GM23338 (cell line): ENCODE data around the gene PARP2. TPM values are rescaled to one million over a fixed set of nuclear protein-coding genes. Genes with fewer than 3 reads are reported as not detected.

Experiments used
- ATAC-seq: fragments of 200-7000 bp; cut with Tn5 transposase; 3 replicates; pipeline ENCODE4 v1.9.1; 2020
- DNase-seq: peaks from one replicate; pipeline ENCODE4 v3.0.0-alpha.2; 2015; ENCODE audit warnings: low spot score
- H2AFZ ChIP-seq: fragments of 200-600 bp; sonication (generic); 2 replicates; pipeline ENCODE4 v1.8.0; 2016; ENCODE audit warnings: antibody characterized with exemption, mild to moderate bottlenecking, moderate library complexity
- H3F3A ChIP-seq: fragments of 200-600 bp; sonication (generic); replicated peaks from 2 replicates; pipeline ENCODE4 v1.8.0; 2017; ENCODE audit warnings: antibody characterized with exemption, mixed run types, low read depth
- H3K27ac ChIP-seq: fragments of 200-600 bp; sonication (generic); 2 replicates; pipeline ENCODE4 v1.6.1; 2016; ENCODE audit warnings: low read depth
- H3K27me3 ChIP-seq: fragments of 200-600 bp; sonication (generic); 2 replicates; pipeline ENCODE4 v1.8.0; 2016; ENCODE audit warnings: mild to moderate bottlenecking, mixed run types, moderate library complexity; ENCODE audit not compliant: insufficient read depth
- H3K36me3 ChIP-seq: fragments of 200-600 bp; sonication (generic); 2 replicates; pipeline ENCODE4 v1.8.0; 2016; ENCODE audit warnings: mild to moderate bottlenecking; ENCODE audit not compliant: insufficient read depth
- H3K4me1 ChIP-seq: fragments of 200-600 bp; sonication (generic); 2 replicates; pipeline ENCODE4 v1.8.0; 2016; ENCODE audit warnings: mild to moderate bottlenecking, moderate library complexity; ENCODE audit not compliant: insufficient read depth
- H3K4me2 ChIP-seq: fragments of 200-600 bp; sonication (generic); 2 replicates; pipeline ENCODE4 v1.7.1; 2017; ENCODE audit warnings: mixed run types
- H3K4me3 ChIP-seq: fragments of 200-600 bp; sonication (generic); 2 replicates; pipeline ENCODE4 v1.6.1; 2016; ENCODE audit warnings: mixed run types
- H3K79me2 ChIP-seq: fragments of 200-600 bp; sonication (generic); replicated peaks from 2 replicates; pipeline ENCODE4 v1.8.0; 2017; ENCODE audit warnings: mild to moderate bottlenecking; ENCODE audit not compliant: insufficient read depth
- H3K9me2 ChIP-seq: fragments of 200-600 bp; sonication (generic); 2 replicates; pipeline ENCODE4 v1.8.0; 2017; ENCODE audit not compliant: insufficient read depth
- H4K20me1 ChIP-seq: fragments of 200-600 bp; sonication (generic); replicated peaks from 2 replicates; pipeline ENCODE4 v1.8.0; 2017; ENCODE audit warnings: mild to moderate bottlenecking; ENCODE audit not compliant: insufficient read depth
- H3K27ac Mint-ChIP-seq: 2 replicates; pipeline ENCODE4 v1.8.0; 2020; ENCODE audit warnings: inconsistent platforms, mild to moderate bottlenecking, moderate library complexity, mixed read lengths
- H3K27me3 Mint-ChIP-seq: 3 replicates; pipeline ENCODE4 v1.8.0; 2022; ENCODE audit warnings: low read depth, mild to moderate bottlenecking, moderate library complexity, mixed read lengths, inconsistent platforms; ENCODE audit not compliant: insufficient read depth, poor library complexity
- H3K36me3 Mint-ChIP-seq: 3 replicates; pipeline ENCODE4 v1.8.0; 2021; ENCODE audit warnings: low read depth, mild to moderate bottlenecking, inconsistent platforms, moderate library complexity, mixed read lengths
- H3K4me1 Mint-ChIP-seq: 3 replicates; pipeline ENCODE4 v1.8.0; 2020; ENCODE audit warnings: mild to moderate bottlenecking, inconsistent platforms, mixed read lengths
- H3K4me3 Mint-ChIP-seq: 3 replicates; pipeline ENCODE4 v1.8.0; 2021; ENCODE audit warnings: moderate library complexity, mild to moderate bottlenecking, inconsistent platforms, mixed read lengths
- H3K9me3 Mint-ChIP-seq: 3 replicates; pipeline ENCODE4 v1.8.0; 2020; ENCODE audit warnings: moderate library complexity, mild to moderate bottlenecking, inconsistent platforms, mixed read lengths
- EZH2 ChIP-seq: fragments of 200-600 bp; sonication (generic); IDR thresholded peaks from one replicate; pipeline ENCODE4 v1.8.0; 2017; ENCODE audit warnings: antibody characterized with exemption, mild to moderate bottlenecking, low read depth; ENCODE audit not compliant: unreplicated experiment
- EZH2phosphoT487 ChIP-seq: fragments of 200-600 bp; sonication (generic); IDR thresholded peaks from one replicate; pipeline ENCODE4 v1.8.1; 2018; ENCODE audit warnings: antibody characterized with exemption; ENCODE audit not compliant: unreplicated experiment
- JUNB ChIP-seq: IDR thresholded peaks from one replicate; pipeline ENCODE4 v1.6.1; 2016; ENCODE audit warnings: antibody characterized with exemption; ENCODE audit not compliant: unreplicated experiment
- POLR2AphosphoS5 ChIP-seq: IDR thresholded peaks from 2 replicates; pipeline ENCODE4 v1.6.1; 2016; ENCODE audit warnings: antibody characterized with exemption, low read depth
- ZNF331 ChIP-seq: fragments of 250-450 bp; sonication (Bioruptor Pico); IDR thresholded peaks from 2 replicates; pipeline ENCODE4 v1.5.0; 2020; ENCODE audit warnings: low read depth, mild to moderate bottlenecking, moderate library complexity
- polyA plus RNA-seq: library from polyadenylated mRNA; unstranded; fragments of >200 nt; fragmentation: Nextera tagmentation; extraction: Ambion mirVana; gene quantifications from 2 replicates; pipeline ENCODE4 v1.2.1, GENCODE V29; 2016
- total RNA-seq: library from RNA; depleted of rRNA; stranded (reverse); fragments of >200 nt; shearing (Covaris generic); gene quantifications from 2 replicates; pipeline ENCODE4 v1.2.3, GENCODE V29; 2014
- TF ChIP-seq, protein P1 (sequence below): IDR thresholded peaks from 2 replicates; pipeline ENCODE4 v1.6.1; 2016; ENCODE audit warnings: antibody characterized with exemption
- TF ChIP-seq, protein P2 (sequence below): fragments of 250-450 bp; sonication (Bioruptor Pico); IDR thresholded peaks from 2 replicates; pipeline ENCODE4 v1.5.0; 2020; ENCODE audit warnings: mild to moderate bottlenecking, moderate library complexity
- TF ChIP-seq, protein P3 (sequence below), 2 experiments: fragments of 200-600 bp in 1 of 2; sonication (generic) in 1 of 2; conservative IDR thresholded peaks; 2 replicates each; pipeline versions ENCODE4 v1.5.1 to v1.6.1; 2016 to 2017; ENCODE audit warnings: antibody characterized with exemption in 2 of 2, low read depth in 2 of 2, mild to moderate bottlenecking in 2 of 2, moderate library complexity in 1 of 2

PARP2 gene
- total and polyA plus RNA-seq, 2 experiments from 2014 or later, result 27.8 to 42.7 TPM

DNA sequence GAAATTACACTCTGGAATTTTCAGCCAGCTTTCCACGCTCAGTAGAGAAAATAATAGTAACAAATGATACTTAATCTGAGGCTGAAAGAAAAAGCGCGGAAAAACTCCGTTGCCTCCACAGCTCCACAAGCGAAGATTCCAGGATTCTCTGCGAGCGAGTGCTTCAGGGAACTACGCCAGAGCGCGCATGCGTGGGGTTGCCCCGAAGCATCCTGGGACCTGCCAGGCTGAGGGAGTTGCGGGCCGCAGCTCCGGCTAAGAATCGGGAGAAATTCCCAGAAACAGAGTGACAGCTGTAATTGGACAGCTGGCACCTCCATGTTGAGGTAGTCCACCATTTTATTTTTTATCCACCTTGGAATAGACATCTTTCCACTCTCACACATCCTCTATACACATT, 25.7 kb upstream of the PARP2 start:
- Histone ChIP-seq H2AFZ (no peak overlapping the region), H4K20me1 (peaks cover 66% of the 10 kb centered on the region), H3F3A (peaks cover 33% of the 10 kb centered on the region), H3K4me1 (no peaks in the 10 kb centered on the region), H3K79me2 (peaks cover 85% of the 10 kb centered on the region), H3K4me2 (no peak overlapping the region), H3K27me3 (no peaks in the 10 kb centered on the region), H3K27ac (peak overlapping the region; percentile 42), H3K4me3 (no peak overlapping the region), H3K9me2 (no peaks in the 10 kb centered on the region), H3K36me3 (peaks cover 83% of the 10 kb centered on the region)
- Mint-ChIP-seq H3K27ac (no peak overlapping the region), H3K4me1 (no peaks in the 10 kb centered on the region), H3K9me3 (no peaks in the 10 kb centered on the region; the same call in 2 of the 3 replicates), H3K36me3 (peaks cover 96% of the 10 kb centered on the region), H3K27me3 (peaks cover 11% of the 10 kb centered on the region), H3K4me3 (no peak overlapping the region)
- no peak for DNase-seq
- ATAC-seq, result no peak
- TF ChIP-seq ZNF331, result no peak
- no peak for TF ChIP-seq EZH2
- TF ChIP-seq EZH2phosphoT487, result no peak
- TF ChIP-seq, protein P1, sequence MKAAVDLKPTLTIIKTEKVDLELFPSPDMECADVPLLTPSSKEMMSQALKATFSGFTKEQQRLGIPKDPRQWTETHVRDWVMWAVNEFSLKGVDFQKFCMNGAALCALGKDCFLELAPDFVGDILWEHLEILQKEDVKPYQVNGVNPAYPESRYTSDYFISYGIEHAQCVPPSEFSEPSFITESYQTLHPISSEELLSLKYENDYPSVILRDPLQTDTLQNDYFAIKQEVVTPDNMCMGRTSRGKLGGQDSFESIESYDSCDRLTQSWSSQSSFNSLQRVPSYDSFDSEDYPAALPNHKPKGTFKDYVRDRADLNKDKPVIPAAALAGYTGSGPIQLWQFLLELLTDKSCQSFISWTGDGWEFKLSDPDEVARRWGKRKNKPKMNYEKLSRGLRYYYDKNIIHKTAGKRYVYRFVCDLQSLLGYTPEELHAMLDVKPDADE, result no peak
- TF ChIP-seq JUNB, result no peak

DNA sequence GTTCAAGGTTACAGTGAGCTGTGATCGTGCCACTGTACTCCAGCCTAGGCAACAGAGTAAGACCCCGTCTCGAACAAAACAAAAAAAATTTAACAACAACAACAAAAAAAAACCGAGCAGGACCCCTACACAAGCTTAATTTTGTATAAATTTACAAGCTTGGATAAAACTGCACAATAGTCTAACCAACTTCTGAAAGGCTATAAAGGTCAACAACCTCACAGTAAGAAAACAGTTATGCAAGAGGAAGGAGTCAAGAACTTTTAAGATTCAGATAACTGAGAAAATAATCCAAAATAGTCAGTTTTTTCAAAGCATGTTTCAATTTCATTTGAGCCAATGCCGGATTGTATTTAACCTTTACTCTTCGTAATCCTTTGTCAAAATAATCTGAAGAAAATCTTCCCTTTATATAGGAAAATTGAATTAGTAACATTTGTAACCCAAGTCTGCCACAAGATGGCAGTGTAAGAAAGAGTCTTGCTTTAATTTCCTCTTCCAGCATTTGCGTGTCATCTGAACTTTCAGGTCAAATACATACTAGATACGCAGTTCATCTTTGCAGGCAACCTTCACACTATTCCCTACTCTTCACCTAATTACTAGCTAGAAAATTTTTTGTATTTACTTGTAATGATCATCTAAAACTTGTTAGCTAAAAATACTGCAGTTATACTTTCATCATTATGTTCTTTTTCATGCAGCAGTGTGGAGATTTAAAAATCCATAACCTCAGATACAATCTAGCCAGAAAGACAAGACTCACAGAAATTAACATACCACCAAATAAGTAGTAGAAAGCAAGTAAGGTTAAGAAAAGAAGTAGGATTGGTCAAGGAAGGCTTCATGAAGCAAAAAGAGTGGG, 16.2 kb upstream of the PARP2 start:
- H3K9me2 ChIP-seq, result no peaks in the 10 kb centered on the region
- peak overlapping the region; percentile 12; the same call in 1 of the 2 replicates for H3K27ac ChIP-seq
- DNase-seq (peak; percentile 77), ATAC-seq (no peak)
- H3K36me3 Mint-ChIP-seq, result peaks cover 90% of the 10 kb centered on the region
- H3K4me3 ChIP-seq, result no peak overlapping the region
- peak overlapping the region; percentile 3; the same call in 1 of the 3 replicates for H3K4me3 Mint-ChIP-seq
- no peaks in the 10 kb centered on the region for H3K27me3 ChIP-seq
- H3K27ac Mint-ChIP-seq, result peak overlapping the region; percentile 14
- TF ChIP-seq, protein P2, sequence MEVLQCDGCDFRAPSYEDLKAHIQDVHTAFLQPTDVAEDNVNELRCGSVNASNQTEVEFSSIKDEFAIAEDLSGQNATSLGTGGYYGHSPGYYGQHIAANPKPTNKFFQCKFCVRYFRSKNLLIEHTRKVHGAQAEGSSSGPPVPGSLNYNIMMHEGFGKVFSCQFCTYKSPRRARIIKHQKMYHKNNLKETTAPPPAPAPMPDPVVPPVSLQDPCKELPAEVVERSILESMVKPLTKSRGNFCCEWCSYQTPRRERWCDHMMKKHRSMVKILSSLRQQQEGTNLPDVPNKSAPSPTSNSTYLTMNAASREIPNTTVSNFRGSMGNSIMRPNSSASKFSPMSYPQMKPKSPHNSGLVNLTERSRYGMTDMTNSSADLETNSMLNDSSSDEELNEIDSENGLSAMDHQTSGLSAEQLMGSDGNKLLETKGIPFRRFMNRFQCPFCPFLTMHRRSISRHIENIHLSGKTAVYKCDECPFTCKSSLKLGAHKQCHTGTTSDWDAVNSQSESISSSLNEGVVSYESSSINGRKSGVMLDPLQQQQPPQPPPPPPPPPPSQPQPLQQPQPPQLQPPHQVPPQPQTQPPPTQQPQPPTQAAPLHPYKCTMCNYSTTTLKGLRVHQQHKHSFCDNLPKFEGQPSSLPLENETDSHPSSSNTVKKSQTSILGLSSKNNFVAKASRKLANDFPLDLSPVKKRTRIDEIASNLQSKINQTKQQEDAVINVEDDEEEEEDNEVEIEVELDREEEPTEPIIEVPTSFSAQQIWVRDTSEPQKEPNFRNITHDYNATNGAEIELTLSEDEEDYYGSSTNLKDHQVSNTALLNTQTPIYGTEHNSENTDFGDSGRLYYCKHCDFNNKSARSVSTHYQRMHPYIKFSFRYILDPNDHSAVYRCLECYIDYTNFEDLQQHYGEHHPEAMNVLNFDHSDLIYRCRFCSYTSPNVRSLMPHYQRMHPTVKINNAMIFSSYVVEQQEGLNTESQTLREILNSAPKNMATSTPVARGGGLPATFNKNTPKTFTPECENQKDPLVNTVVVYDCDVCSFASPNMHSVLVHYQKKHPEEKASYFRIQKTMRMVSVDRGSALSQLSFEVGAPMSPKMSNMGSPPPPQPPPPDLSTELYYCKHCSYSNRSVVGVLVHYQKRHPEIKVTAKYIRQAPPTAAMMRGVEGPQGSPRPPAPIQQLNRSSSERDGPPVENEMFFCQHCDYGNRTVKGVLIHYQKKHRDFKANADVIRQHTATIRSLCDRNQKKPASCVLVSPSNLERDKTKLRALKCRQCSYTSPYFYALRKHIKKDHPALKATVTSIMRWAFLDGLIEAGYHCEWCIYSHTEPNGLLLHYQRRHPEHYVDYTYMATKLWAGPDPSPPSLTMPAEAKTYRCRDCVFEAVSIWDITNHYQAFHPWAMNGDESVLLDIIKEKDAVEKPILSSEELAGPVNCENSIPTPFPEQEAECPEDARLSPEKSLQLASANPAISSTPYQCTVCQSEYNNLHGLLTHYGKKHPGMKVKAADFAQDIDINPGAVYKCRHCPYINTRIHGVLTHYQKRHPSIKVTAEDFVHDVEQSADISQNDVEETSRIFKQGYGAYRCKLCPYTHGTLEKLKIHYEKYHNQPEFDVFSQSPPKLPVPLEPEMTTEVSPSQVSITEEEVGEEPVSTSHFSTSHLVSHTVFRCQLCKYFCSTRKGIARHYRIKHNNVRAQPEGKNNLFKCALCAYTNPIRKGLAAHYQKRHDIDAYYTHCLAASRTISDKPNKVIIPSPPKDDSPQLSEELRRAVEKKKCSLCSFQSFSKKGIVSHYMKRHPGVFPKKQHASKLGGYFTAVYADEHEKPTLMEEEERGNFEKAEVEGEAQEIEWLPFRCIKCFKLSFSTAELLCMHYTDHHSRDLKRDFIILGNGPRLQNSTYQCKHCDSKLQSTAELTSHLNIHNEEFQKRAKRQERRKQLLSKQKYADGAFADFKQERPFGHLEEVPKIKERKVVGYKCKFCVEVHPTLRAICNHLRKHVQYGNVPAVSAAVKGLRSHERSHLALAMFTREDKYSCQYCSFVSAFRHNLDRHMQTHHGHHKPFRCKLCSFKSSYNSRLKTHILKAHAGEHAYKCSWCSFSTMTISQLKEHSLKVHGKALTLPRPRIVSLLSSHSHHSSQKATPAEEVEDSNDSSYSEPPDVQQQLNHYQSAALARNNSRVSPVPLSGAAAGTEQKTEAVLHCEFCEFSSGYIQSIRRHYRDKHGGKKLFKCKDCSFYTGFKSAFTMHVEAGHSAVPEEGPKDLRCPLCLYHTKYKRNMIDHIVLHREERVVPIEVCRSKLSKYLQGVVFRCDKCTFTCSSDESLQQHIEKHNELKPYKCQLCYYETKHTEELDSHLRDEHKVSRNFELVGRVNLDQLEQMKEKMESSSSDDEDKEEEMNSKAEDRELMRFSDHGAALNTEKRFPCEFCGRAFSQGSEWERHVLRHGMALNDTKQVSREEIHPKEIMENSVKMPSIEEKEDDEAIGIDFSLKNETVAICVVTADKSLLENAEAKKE (CRISPR knock-in tag), result no peak
- TF ChIP-seq, protein P3, sequence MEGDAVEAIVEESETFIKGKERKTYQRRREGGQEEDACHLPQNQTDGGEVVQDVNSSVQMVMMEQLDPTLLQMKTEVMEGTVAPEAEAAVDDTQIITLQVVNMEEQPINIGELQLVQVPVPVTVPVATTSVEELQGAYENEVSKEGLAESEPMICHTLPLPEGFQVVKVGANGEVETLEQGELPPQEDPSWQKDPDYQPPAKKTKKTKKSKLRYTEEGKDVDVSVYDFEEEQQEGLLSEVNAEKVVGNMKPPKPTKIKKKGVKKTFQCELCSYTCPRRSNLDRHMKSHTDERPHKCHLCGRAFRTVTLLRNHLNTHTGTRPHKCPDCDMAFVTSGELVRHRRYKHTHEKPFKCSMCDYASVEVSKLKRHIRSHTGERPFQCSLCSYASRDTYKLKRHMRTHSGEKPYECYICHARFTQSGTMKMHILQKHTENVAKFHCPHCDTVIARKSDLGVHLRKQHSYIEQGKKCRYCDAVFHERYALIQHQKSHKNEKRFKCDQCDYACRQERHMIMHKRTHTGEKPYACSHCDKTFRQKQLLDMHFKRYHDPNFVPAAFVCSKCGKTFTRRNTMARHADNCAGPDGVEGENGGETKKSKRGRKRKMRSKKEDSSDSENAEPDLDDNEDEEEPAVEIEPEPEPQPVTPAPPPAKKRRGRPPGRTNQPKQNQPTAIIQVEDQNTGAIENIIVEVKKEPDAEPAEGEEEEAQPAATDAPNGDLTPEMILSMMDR (conservative IDR thresholded peaks at IDR 0.05; ENCODE audit: low read depth in 2 of 2), result peak; percentile 49 to 83
- TF ChIP-seq POLR2AphosphoS5, result no peak
- TF ChIP-seq JUNB, result no peak
- H3F3A ChIP-seq, result peaks cover 2% of the 10 kb centered on the region; the same call in 1 of the 2 replicates
- H3K4me2 ChIP-seq, result no peak overlapping the region
- peaks cover 96% of the 10 kb centered on the region for H3K79me2 ChIP-seq
- no peak overlapping the region for H2AFZ ChIP-seq
- peaks cover 42% of the 10 kb centered on the region for H4K20me1 ChIP-seq
- H3K36me3 ChIP-seq, result peaks cover 55% of the 10 kb centered on the region
- H3K9me3 Mint-ChIP-seq, result no peaks in the 10 kb centered on the region
- H3K4me1 ChIP-seq, result peaks cover 16% of the 10 kb centered on the region
- peaks cover 27% of the 10 kb centered on the region for H3K4me1 Mint-ChIP-seq
- peaks cover 6% of the 10 kb centered on the region for H3K27me3 Mint-ChIP-seq
